C4-2B (cell line): Measurements from ENCODE around the gene TMC4.

Source experiments
- CTCF ChIP-seq: fragments of 450-650 bp; conservative IDR thresholded peaks from 2 replicates; pipeline ENCODE4 v1.5.1; 2017; ENCODE audit warnings: mild to moderate bottlenecking
- ZFX ChIP-seq: fragments of 450-650 bp; IDR thresholded peaks from 2 replicates; pipeline ENCODE4 v1.6.1; 2017

GRCh38 chr19:54190503-54191010 lies 17.6 kb upstream of the TMC4 start:
- TF ChIP-seq CTCF (no peak), ZFX (no peak)
